Measurements from ENCODE around the gene ACYP2.

ACYP2 gene

GRCh38 chr2:54348646-54349045 lies 233.2 kb downstream of the ACYP2 start:
- Histone ChIP-seq H3K36me3 (ENCODE audit: control insufficient read depth, insufficient read depth, low read length) (no peaks in the 10 kb centered on the region), H3K27me3 (replicated peaks; ENCODE audit: control insufficient read depth, insufficient read depth, low read length, poor library complexity, severe bottlenecking) (no peaks in the 10 kb centered on the region), H3K27ac (ENCODE audit: insufficient read depth, low read length, poor library complexity, severe bottlenecking) (no peak overlapping the region), H3K9me3 (ENCODE audit: control insufficient read depth, low read length) (no peaks in the 10 kb centered on the region), H3K4me3 (ENCODE audit: insufficient read depth, low read depth, low read length, poor library complexity, severe bottlenecking) (no peak overlapping the region), H3K4me1 (ENCODE audit: control insufficient read depth, insufficient read depth, low read length, poor library complexity, severe bottlenecking) (no peaks in the 10 kb centered on the region)
- no peak for DNase-seq

GRCh38 chr2:54350426-54350825 lies 235.0 kb downstream of the ACYP2 start:
- Histone ChIP-seq H3K9me3 (ENCODE audit: control insufficient read depth, low read length) (no peaks in the 10 kb centered on the region), H3K27me3 (replicated peaks; ENCODE audit: control insufficient read depth, insufficient read depth, low read length, poor library complexity, severe bottlenecking) (no peaks in the 10 kb centered on the region), H3K4me3 (ENCODE audit: insufficient read depth, low read depth, low read length, poor library complexity, severe bottlenecking) (no peak overlapping the region), H3K4me1 (ENCODE audit: control insufficient read depth, insufficient read depth, low read length, poor library complexity, severe bottlenecking) (no peaks in the 10 kb centered on the region), H3K27ac (ENCODE audit: insufficient read depth, low read length, poor library complexity, severe bottlenecking) (no peak overlapping the region), H3K36me3 (ENCODE audit: control insufficient read depth, insufficient read depth, low read length) (no peaks in the 10 kb centered on the region)
- DNase-seq, result no peak

- Histone ChIP-seq H3K27me3 (replicated peaks; ENCODE audit: control insufficient read depth, insufficient read depth, low read length, poor library complexity, severe bottlenecking) (no peaks in the 10 kb centered on the region), H3K4me3 (ENCODE audit: insufficient read depth, low read depth, low read length, poor library complexity, severe bottlenecking) (no peak overlapping the region), H3K4me1 (ENCODE audit: control insufficient read depth, insufficient read depth, low read length, poor library complexity, severe bottlenecking) (no peaks in the 10 kb centered on the region), H3K27ac (ENCODE audit: insufficient read depth, low read length, poor library complexity, severe bottlenecking) (no peak overlapping the region), H3K36me3 (ENCODE audit: control insufficient read depth, insufficient read depth, low read length) (no peaks in the 10 kb centered on the region), H3K9me3 (ENCODE audit: control insufficient read depth, low read length) (no peaks in the 10 kb centered on the region)
- no peak for DNase-seq
Measured at GRCh38 chr2:54353216-54353615, 237.8 kb downstream of the ACYP2 start.
